ENCODE results near the gene ROBO1. TPM values are rescaled to one million over a fixed set of nuclear protein-coding genes. Genes with fewer than 3 reads are reported as not detected.

ROBO1 gene
- total RNA-seq, 1 experiment from 2014 or later: 35.5 TPM

GRCh38 chr3:79661896-79662295 is 105.9 kb downstream of the ROBO1 start:
- Histone ChIP-seq H3K4me1 (ENCODE audit: insufficient read depth, low read length) (no peaks in the 10 kb centered on the region), H2AFZ (ENCODE audit: low read length) (no peak overlapping the region), H3K79me2 (ENCODE audit: low read length) (no peaks in the 10 kb centered on the region), H3K9me3 (ENCODE audit: low read length) (no peaks in the 10 kb centered on the region), H3K9me2 (replicated peaks; ENCODE audit: low read length) (no peaks in the 10 kb centered on the region), H3K27ac (ENCODE audit: low read length) (no peak overlapping the region), H3K4me3 (ENCODE audit: low read length) (no peak overlapping the region), H3K9ac (ENCODE audit: low read length) (no peak overlapping the region), H3F3A (ENCODE audit: low read length, unreplicated experiment) (no peaks in the 10 kb centered on the region), H3K27me3 (ENCODE audit: low read length) (no peaks in the 10 kb centered on the region), H3K36me3 (ENCODE audit: low read depth, low read length) (no peaks in the 10 kb centered on the region), H3K4me2 (ENCODE audit: low read length) (no peak overlapping the region), H4K20me1 (ENCODE audit: low read length) (no peaks in the 10 kb centered on the region)
- no peak for TF ChIP-seq EZH2 (IDR thresholded peaks at IDR 0.05; ENCODE audit: low read length, unreplicated experiment)
- TF ChIP-seq, protein P1, sequence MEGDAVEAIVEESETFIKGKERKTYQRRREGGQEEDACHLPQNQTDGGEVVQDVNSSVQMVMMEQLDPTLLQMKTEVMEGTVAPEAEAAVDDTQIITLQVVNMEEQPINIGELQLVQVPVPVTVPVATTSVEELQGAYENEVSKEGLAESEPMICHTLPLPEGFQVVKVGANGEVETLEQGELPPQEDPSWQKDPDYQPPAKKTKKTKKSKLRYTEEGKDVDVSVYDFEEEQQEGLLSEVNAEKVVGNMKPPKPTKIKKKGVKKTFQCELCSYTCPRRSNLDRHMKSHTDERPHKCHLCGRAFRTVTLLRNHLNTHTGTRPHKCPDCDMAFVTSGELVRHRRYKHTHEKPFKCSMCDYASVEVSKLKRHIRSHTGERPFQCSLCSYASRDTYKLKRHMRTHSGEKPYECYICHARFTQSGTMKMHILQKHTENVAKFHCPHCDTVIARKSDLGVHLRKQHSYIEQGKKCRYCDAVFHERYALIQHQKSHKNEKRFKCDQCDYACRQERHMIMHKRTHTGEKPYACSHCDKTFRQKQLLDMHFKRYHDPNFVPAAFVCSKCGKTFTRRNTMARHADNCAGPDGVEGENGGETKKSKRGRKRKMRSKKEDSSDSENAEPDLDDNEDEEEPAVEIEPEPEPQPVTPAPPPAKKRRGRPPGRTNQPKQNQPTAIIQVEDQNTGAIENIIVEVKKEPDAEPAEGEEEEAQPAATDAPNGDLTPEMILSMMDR (conservative IDR thresholded peaks at IDR 0.05; ENCODE audit: low read depth, low read length): no peak
- no peak for TF ChIP-seq EZH2phosphoT487 (IDR thresholded peaks at IDR 0.05; ENCODE audit: borderline replicate concordance, low read length)
- DNase-seq (no peak), ATAC-seq (peak; percentile 51)
- POLR2A ChIA-PET (ENCODE audit: unreplicated experiment): no interaction called here
- intact Hi-C loops (cut with micrococcal nuclease): no loop called here
- no TSS peak for BruUV-seq (replicated peaks)
- CTCF ChIA-PET: no interaction called here

DNA sequence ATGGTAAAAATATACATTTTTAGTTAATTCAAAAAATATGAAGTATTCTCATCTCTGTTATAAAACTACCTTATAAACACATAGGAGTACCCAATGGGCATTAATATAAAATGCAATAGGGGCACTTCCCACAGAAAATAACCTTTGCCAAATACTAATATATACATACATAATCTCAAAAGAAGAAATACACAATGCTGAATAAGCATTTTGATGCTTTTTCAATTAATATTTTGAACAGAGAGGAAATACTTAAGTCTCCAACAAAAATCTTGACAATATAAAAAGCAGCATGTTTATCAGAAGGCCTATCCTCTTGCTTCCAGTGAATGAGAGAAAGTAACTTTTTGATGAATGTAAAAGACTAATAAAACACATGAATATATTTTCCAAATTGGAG is 110.7 kb downstream of the ROBO1 start:
- Histone ChIP-seq H3K27me3 (ENCODE audit: low read length) (no peaks in the 10 kb centered on the region), H3K4me3 (ENCODE audit: low read length) (no peak overlapping the region), H3K4me1 (ENCODE audit: insufficient read depth, low read length) (no peaks in the 10 kb centered on the region), H3F3A (ENCODE audit: low read length, unreplicated experiment) (no peaks in the 10 kb centered on the region), H4K20me1 (ENCODE audit: low read length) (no peaks in the 10 kb centered on the region), H2AFZ (ENCODE audit: low read length) (no peak overlapping the region), H3K36me3 (ENCODE audit: low read depth, low read length) (no peaks in the 10 kb centered on the region), H3K9ac (ENCODE audit: low read length) (no peak overlapping the region), H3K27ac (ENCODE audit: low read length) (no peak overlapping the region), H3K79me2 (ENCODE audit: low read length) (no peaks in the 10 kb centered on the region), H3K9me3 (ENCODE audit: low read length) (no peaks in the 10 kb centered on the region), H3K9me2 (replicated peaks; ENCODE audit: low read length) (no peaks in the 10 kb centered on the region), H3K4me2 (ENCODE audit: low read length) (no peak overlapping the region)
- no peak for ATAC-seq
- ChIA-PET POLR2A (ENCODE audit: unreplicated experiment) (no interaction called here), CTCF (no interaction called here)
- intact Hi-C loops (cut with micrococcal nuclease): no loop called here
- DNase-seq: no peak
- TF ChIP-seq EZH2phosphoT487 (IDR thresholded peaks at IDR 0.05; ENCODE audit: borderline replicate concordance, low read length) (no peak), EZH2 (IDR thresholded peaks at IDR 0.05; ENCODE audit: low read length, unreplicated experiment) (no peak)
- TF ChIP-seq, protein P1 (conservative IDR thresholded peaks at IDR 0.05; ENCODE audit: low read depth, low read length): no peak
- no TSS peak for BruUV-seq (replicated peaks)

DNA sequence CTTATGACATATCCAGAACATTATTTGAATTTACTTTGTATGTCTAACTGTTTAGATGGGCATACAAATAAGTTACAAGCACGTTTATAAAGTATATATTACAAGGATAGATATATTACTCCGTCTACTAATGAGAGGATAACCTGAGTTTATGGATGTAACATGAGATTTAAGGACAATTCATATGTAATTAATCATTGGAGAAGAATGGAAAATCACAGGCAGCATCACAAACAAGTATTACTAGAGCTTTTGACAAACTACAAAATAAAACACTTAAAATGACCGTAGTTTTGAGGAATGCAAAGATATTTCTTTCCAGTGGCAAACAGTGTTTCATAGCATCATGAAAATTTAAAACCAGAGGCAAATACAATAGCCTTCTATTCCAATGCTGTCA is 113.8 kb downstream of the ROBO1 start:
- no peak overlapping the region for H3K27ac ChIP-seq (ENCODE audit: low read length)
- H3K4me3 ChIP-seq (ENCODE audit: low read length): no peak overlapping the region
- BruUV-seq (replicated peaks): no TSS peak
- ChIA-PET CTCF (no interaction called here), POLR2A (ENCODE audit: unreplicated experiment) (no interaction called here)
- intact Hi-C loops (cut with micrococcal nuclease): no loop called here
- no peaks in the 10 kb centered on the region for H3K9me3 ChIP-seq (ENCODE audit: low read length)
- H3K4me1 ChIP-seq (ENCODE audit: insufficient read depth, low read length): no peaks in the 10 kb centered on the region
- TF ChIP-seq EZH2 (IDR thresholded peaks at IDR 0.05; ENCODE audit: low read length, unreplicated experiment) (no peak), EZH2phosphoT487 (IDR thresholded peaks at IDR 0.05; ENCODE audit: borderline replicate concordance, low read length) (no peak)
- TF ChIP-seq, protein P1 (conservative IDR thresholded peaks at IDR 0.05; ENCODE audit: low read depth, low read length): no peak
- peak; percentile 2 for DNase-seq
- no peak overlapping the region for H3K4me2 ChIP-seq (ENCODE audit: low read length)
- no peak overlapping the region for H2AFZ ChIP-seq (ENCODE audit: low read length)
- H4K20me1 ChIP-seq (ENCODE audit: low read length): no peaks in the 10 kb centered on the region
- H3K9ac ChIP-seq (ENCODE audit: low read length): no peak overlapping the region
- H3F3A ChIP-seq (ENCODE audit: low read length, unreplicated experiment): no peaks in the 10 kb centered on the region
- no peaks in the 10 kb centered on the region for H3K9me2 ChIP-seq (replicated peaks; ENCODE audit: low read length)
- H3K79me2 ChIP-seq (ENCODE audit: low read length): no peaks in the 10 kb centered on the region
- no peaks in the 10 kb centered on the region for H3K36me3 ChIP-seq (ENCODE audit: low read depth, low read length)
- H3K27me3 ChIP-seq (ENCODE audit: low read length): no peaks in the 10 kb centered on the region
- ATAC-seq: peak; percentile 20; the same call in 1 of the 2 replicates

All from PC-3 (cell line).